ENCODE data around the gene CCDC40. TPM values are rescaled to one million over a fixed set of nuclear protein-coding genes. Genes with fewer than 3 reads are reported as not detected.

CCDC40 gene
- total RNA-seq, 2 donors from 2014 or later = 1.2 to 3.6 TPM

DNA sequence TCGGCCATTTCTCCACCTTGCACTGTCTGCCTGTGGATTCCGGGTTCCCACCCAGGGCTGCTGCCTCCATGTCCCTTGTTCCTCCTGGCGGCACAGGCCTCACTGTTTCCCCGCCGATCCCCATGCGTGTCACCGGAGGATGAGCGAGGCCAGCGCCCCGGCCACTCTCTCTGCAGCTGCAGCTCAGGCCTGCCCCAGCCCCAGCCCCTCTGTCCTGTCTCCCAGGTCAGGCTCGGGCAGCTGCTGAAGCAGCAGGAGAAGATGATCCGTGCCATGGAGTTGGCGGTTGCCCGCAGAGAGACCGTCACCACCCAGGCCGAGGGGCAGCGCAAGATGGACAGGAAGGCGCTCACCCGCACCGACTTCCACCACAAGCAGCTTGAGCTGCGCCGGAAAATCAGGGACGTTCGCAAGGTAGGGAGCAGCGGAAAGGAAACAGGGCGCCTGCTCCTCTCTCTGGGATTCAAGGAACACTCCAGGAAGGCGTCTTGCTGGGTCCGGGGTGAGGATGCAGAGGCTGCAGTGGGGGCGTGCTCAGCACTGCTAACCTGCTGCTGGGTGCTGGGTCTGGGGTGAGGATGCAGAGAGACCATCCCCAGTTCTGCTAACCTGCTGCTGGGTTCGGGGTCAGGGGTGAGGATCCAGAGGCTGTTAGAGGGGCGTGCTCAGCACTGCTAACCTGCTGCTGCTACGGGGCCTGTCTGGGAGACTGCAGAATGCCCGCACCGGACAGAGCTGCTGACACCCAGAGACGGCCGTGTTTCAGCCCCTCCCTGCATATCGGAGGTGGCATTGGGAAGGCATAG is 58.8 kb downstream of the CCDC40 start:
- Histone ChIP-seq H3K36me3 (no peaks in the 10 kb centered on the region), H3K27me3 (no peaks in the 10 kb centered on the region), H3K9me3 (no peaks in the 10 kb centered on the region), H3K4me1 (no peaks in the 10 kb centered on the region), H3K9ac (ENCODE audit: low read depth in 2 of 2, low read length in 2 of 2) (no peak overlapping the region), H3K4me3 (no peak overlapping the region), H3K27ac (no peak overlapping the region)
- DNase-seq = no peak
- TF ChIP-seq, protein P1, sequence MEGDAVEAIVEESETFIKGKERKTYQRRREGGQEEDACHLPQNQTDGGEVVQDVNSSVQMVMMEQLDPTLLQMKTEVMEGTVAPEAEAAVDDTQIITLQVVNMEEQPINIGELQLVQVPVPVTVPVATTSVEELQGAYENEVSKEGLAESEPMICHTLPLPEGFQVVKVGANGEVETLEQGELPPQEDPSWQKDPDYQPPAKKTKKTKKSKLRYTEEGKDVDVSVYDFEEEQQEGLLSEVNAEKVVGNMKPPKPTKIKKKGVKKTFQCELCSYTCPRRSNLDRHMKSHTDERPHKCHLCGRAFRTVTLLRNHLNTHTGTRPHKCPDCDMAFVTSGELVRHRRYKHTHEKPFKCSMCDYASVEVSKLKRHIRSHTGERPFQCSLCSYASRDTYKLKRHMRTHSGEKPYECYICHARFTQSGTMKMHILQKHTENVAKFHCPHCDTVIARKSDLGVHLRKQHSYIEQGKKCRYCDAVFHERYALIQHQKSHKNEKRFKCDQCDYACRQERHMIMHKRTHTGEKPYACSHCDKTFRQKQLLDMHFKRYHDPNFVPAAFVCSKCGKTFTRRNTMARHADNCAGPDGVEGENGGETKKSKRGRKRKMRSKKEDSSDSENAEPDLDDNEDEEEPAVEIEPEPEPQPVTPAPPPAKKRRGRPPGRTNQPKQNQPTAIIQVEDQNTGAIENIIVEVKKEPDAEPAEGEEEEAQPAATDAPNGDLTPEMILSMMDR (IDR thresholded peaks at IDR 0.05) = no peak
- intact Hi-C loops (cut with DNase I) = no loop called here

DNA sequence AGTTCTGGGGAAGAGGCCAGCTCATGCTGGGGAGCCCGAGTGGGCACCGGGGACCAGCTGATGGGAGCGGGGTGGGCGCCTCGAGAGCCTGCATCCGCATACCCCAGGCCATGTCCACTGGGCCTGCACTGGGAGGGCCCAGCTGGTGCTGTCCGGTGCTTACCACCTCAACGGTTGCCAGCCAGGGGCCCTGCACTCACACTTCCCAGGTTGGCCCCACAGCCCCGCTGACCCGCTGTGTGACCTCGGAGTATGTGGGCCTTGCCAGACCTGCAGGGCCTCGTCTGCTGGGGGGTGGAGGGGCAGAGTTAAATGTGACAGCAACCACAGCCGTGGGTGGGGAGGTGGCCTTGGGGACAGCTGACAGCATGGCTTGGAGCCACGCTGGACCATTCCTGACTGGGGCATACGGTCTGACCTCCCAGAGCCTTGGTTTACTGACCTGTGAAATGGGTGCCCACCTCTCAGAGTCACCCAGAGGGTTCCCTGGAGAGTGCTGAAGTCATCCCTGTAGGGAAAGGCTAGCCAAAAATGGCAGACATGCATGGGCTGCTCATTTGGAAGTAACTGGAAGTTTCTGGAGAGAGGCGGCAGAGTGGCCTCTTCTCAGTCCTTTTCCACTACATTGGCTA is 59.5 kb downstream of the CCDC40 start:
- Histone ChIP-seq H3K36me3 (no peaks in the 10 kb centered on the region), H3K27me3 (no peaks in the 10 kb centered on the region), H3K9me3 (no peaks in the 10 kb centered on the region), H3K4me1 (no peaks in the 10 kb centered on the region), H3K4me3 (no peak overlapping the region), H3K9ac (ENCODE audit: low read depth in 2 of 2, low read length in 2 of 2) (no peak overlapping the region), H3K27ac (no peak overlapping the region)
- DNase-seq = no peak
- intact Hi-C loops (cut with DNase I) = no loop called here
- TF ChIP-seq, protein P1 (IDR thresholded peaks at IDR 0.05) = no peak

DNA sequence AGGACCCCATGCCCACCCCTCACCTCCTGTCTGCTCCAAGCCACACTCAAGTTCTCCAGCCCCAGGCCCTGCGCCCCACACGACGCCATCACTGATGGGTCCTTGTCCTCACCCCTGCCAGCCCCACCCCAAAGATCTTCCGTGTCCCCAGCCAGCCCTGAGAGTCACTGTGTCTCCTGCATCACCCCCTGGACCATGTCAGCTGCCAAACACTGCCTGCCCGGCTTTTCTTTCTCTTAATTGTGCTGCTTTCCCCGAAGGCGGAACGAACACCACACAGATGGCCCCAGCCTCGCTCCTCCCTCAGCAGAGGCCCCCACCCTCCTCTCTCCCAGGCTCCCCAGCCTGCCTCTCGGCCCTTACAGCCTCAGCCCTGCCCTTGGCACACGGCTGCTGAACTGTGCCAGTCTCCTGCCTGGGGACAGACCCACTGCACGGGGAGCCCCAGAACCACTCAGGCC is 60.1 kb downstream of the CCDC40 start:
- intact Hi-C loops (cut with DNase I) = no loop called here

DNA sequence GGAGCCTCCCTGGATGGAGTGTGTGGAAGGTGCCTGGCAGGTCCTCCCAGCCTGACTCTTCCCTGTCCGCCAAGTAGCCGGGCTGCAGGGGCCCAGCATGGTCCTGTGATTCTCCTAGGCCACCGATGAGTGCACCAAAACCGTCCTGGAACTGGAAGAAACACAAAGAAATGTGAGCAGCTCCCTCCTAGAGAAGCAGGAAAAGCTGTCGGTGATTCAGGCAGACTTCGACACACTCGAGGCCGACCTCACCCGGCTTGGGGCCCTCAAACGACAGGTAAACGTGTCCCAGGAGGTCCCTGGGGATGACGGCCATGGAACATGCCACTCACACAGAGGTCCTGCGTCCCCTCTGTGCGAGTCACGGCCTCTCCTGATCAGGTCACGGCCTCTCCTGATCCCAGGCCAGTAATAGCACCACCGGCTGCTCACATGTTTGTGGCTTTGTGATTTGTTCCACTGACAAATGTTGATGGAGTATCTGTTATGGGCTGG is 60.7 kb downstream of the CCDC40 start:
- DNase-seq = no peak
- intact Hi-C loops (cut with DNase I) = no loop called here

More for the DNA sequence above, 60.1 kb downstream of the CCDC40 start:
- Histone ChIP-seq H3K9me3 (no peaks in the 10 kb centered on the region), H3K4me3 (no peak overlapping the region), H3K4me1 (no peaks in the 10 kb centered on the region), H3K36me3 (no peaks in the 10 kb centered on the region), H3K27ac (no peak overlapping the region), H3K27me3 (no peaks in the 10 kb centered on the region), H3K9ac (ENCODE audit: low read depth in 2 of 2, low read length in 2 of 2) (no peak overlapping the region)
- DNase-seq = no peak
- TF ChIP-seq, protein P1 (IDR thresholded peaks at IDR 0.05) = no peak

More for the DNA sequence above, 60.7 kb downstream of the CCDC40 start:
- Histone ChIP-seq H3K36me3 (no peaks in the 10 kb centered on the region), H3K9ac (ENCODE audit: low read depth in 2 of 2, low read length in 2 of 2) (no peak overlapping the region), H3K27me3 (no peaks in the 10 kb centered on the region), H3K4me3 (no peak overlapping the region), H3K9me3 (no peaks in the 10 kb centered on the region), H3K27ac (no peak overlapping the region), H3K4me1 (no peaks in the 10 kb centered on the region)
- TF ChIP-seq, protein P1 (IDR thresholded peaks at IDR 0.05) = no peak
